Epidermal melanocyte (primary cell): ENCODE data around the gene FAM181A.
A peak's percentile ranks its signal among the peaks of the same experiment; 100 is the strongest.

Experiments used
- DNase-seq: peaks from one replicate; pipeline ENCODE4 v3.0.0; 2011; ENCODE audit warnings: low spot score; ENCODE audit not compliant: insufficient read length

FAM181A gene

GRCh38 chr14:93926873-93927799 is at the start of gene FAM181A:
Gene FAM181A, plus strand, starts transcription at chr14:93927344. Its CDS starts 942 bp downstream, at chr14:93928286.
- DNase-seq, result no peak

- no peak for DNase-seq
These were observed 48.9 kb upstream of the FAM181A start for GRCh38 chr14:93878212-93878611.

- no peak for DNase-seq
These were observed 48.3 kb upstream of the FAM181A start for GRCh38 chr14:93878871-93879270.

- no peak for DNase-seq
These were observed 47.7 kb upstream of the FAM181A start for GRCh38 chr14:93879362-93879983.

GRCh38 chr14:93880021-93880820 is 46.9 kb upstream of the FAM181A start:
- DNase-seq, result no peak

GRCh38 chr14:93884950-93885349 is 42.2 kb upstream of the FAM181A start:
- DNase-seq, result no peak

GRCh38 chr14:93888995-93889394 is 38.1 kb upstream of the FAM181A start:
- DNase-seq, result no peak

GRCh38 chr14:93889739-93890483 is 37.2 kb upstream of the FAM181A start:
- DNase-seq, result no peak

GRCh38 chr14:93891756-93892504 is 35.2 kb upstream of the FAM181A start:
- DNase-seq, result no peak

GRCh38 chr14:93892505-93892839 is 34.7 kb upstream of the FAM181A start:
- no peak for DNase-seq

GRCh38 chr14:93892923-93893558 is 34.1 kb upstream of the FAM181A start:
- peak; percentile 38 for DNase-seq

GRCh38 chr14:93893661-93894261 is 33.4 kb upstream of the FAM181A start:
- DNase-seq, result no peak

GRCh38 chr14:93895023-93895604 is 32.0 kb upstream of the FAM181A start:
- no peak for DNase-seq

- DNase-seq, result no peak
These were observed 29.7 kb upstream of the FAM181A start for GRCh38 chr14:93897476-93897845.

GRCh38 chr14:93898081-93898611 is 29.0 kb upstream of the FAM181A start:
- no peak for DNase-seq

GRCh38 chr14:93898731-93899130 is 28.4 kb upstream of the FAM181A start:
- DNase-seq, result no peak

GRCh38 chr14:93901813-93902212 is 25.3 kb upstream of the FAM181A start:
- no peak for DNase-seq

- no peak for DNase-seq
These were observed 24.4 kb upstream of the FAM181A start for GRCh38 chr14:93902619-93903307.
